HepG2 (cell line): ENCODE data around the gene SEM1. TPM values are rescaled to one million over a fixed set of nuclear protein-coding genes. Genes with fewer than 3 reads are reported as not detected.

Experiments used
- CEBPZ ChIP-seq: IDR thresholded peaks from 2 replicates; pipeline ENCODE4 v1.6.1; 2012; ENCODE audit warnings: low read length, improper control_type of control experiment
- HNRNPH1 ChIP-seq: fragments of 200-400 bp; formaldehyde crosslinking; optimal IDR thresholded peaks from 2 replicates; pipeline ENCODE3; 2017; ENCODE audit warnings: mild to moderate bottlenecking, low read depth, low read length
- KDM4B ChIP-seq: sonication (generic); formaldehyde crosslinking; IDR thresholded peaks from 2 replicates; pipeline ENCODE4 v1.4.0; 2020; ENCODE audit warnings: missing genetic modification reagents
- MAF1 ChIP-seq: sonication (generic); formaldehyde crosslinking; IDR thresholded peaks from 2 replicates; pipeline ENCODE4 v1.5.0; 2020; ENCODE audit warnings: missing genetic modification reagents, borderline replicate concordance
- MYNN ChIP-seq: sonication (generic); formaldehyde crosslinking; IDR thresholded peaks from 2 replicates; pipeline ENCODE4 v1.4.0; 2020; ENCODE audit warnings: mild to moderate bottlenecking, low read depth, missing genetic modification reagents
- PLRG1 ChIP-seq: fragments of 450-650 bp; conservative IDR thresholded peaks from 2 replicates; pipeline ENCODE4 v1.6.1; 2016
- REST ChIP-seq, 2 experiments: IDR thresholded peaks; 2 replicates each; pipeline ENCODE4 v1.6.1; 2011 to 2012; ENCODE audit warnings: low read length in 2 of 2, borderline replicate concordance in 1 of 2, low read depth in 1 of 2, mild to moderate bottlenecking in 1 of 2, moderate library complexity in 1 of 2
- RFX5 ChIP-seq: IDR thresholded peaks from 2 replicates; pipeline ENCODE4 v1.6.1; 2011; ENCODE audit warnings: low read depth, low read length, improper control_type of control experiment
- TEAD3 ChIP-seq: optimal IDR thresholded peaks from 2 replicates; pipeline ENCODE3; 2016; ENCODE audit warnings: borderline replicate concordance
- THAP11 ChIP-seq: IDR thresholded peaks from 2 replicates; pipeline ENCODE4 v1.6.1; 2016; ENCODE audit warnings: missing biosample characterization, missing genetic modification reagents
- ZNF180 ChIP-seq: sonication (generic); formaldehyde crosslinking; IDR thresholded peaks from 2 replicates; pipeline ENCODE4 v1.4.0; 2020; ENCODE audit warnings: low read depth, missing genetic modification reagents, borderline replicate concordance
- ZNF354B ChIP-seq: sonication (generic); formaldehyde crosslinking; IDR thresholded peaks from 2 replicates; pipeline ENCODE4 v1.8.0; 2022; ENCODE audit warnings: mild to moderate bottlenecking, missing genetic modification reagents
- ZNF678 ChIP-seq: sonication (generic); formaldehyde crosslinking; IDR thresholded peaks from 2 replicates; pipeline ENCODE4 v1.4.0; 2020; ENCODE audit warnings: mild to moderate bottlenecking, missing genetic modification reagents
- ZNF691 ChIP-seq: sonication (generic); formaldehyde crosslinking; IDR thresholded peaks from 2 replicates; pipeline ENCODE4 v1.4.0; 2020; ENCODE audit warnings: missing genetic modification reagents, low read depth, mild to moderate bottlenecking, borderline replicate concordance
- ZNF704 ChIP-seq: sonication (generic); formaldehyde crosslinking; IDR thresholded peaks from 2 replicates; pipeline ENCODE4 v1.8.1; 2023; ENCODE audit warnings: mild to moderate bottlenecking, inconsistent platforms, moderate library complexity, missing genetic modification reagents, borderline replicate concordance
- ZZZ3 ChIP-seq: sonication (generic); formaldehyde crosslinking; IDR thresholded peaks from 2 replicates; pipeline ENCODE4 v1.4.0; 2020; ENCODE audit warnings: missing genetic modification reagents, mild to moderate bottlenecking, borderline replicate concordance
- polyA plus RNA-seq, 8 experiments: library from polyadenylated mRNA; depleted of rRNA in 3 of 8; stranded (reverse) in 7 of 8; unstranded in 1 of 8; fragments of >200 nt; fragmentation: Illumina TruSeq in 4 of 8; extraction: Trizol in 4 of 8; gene quantifications; 2 replicates each; pipeline versions ENCODE4 v1.2.1 to v1.2.3, GENCODE V29; 2011 to 2016; ENCODE audit warnings: low read depth in 4 of 8, missing spikeins in 1 of 8, mixed read lengths in 1 of 8; ENCODE audit not compliant: insufficient read depth in 1 of 8
- total RNA-seq, 5 experiments: library from RNA; depleted of rRNA; stranded (reverse); fragments of >200 nt; fragmentation: Illumina TruSeq; extraction: Trizol; gene quantifications; 2 replicates each; pipeline ENCODE4 v1.2.3, GENCODE V29; 2016; ENCODE audit warnings: low read depth in 1 of 5

Gene SEM1
- total and polyA plus RNA-seq, 2 of the 13 experiments (the other 11 are each of a cell fraction or from before 2014, with no cell fraction given): 40.7 to 174 TPM

GRCh38 chr7:96709381-96710228 is at the start of gene SEM1 (continued):
- TF ChIP-seq PLRG1 (no peak), REST (IDR thresholded peaks at IDR 0.05; ENCODE audit: borderline replicate concordance in 1 of 2, low read depth in 1 of 2, low read length in 2 of 2) (no peak), ZZZ3 (CRISPR knock-in tag) (peak; percentile 31; the same call in 1 of the 2 replicates), ZNF691 (peak; percentile 87), CEBPZ (no peak), RFX5 (no peak), ZNF704 (CRISPR knock-in tag) (no peak), ZNF180 (CRISPR knock-in tag) (no peak), KDM4B (CRISPR knock-in tag) (no peak), TEAD3 (CRISPR knock-in tag) (peak; percentile 23), HNRNPH1 (no peak), ZNF678 (no peak), ZNF354B (CRISPR knock-in tag) (no peak), MYNN (CRISPR knock-in tag) (no peak), MAF1 (no peak), THAP11 (CRISPR knock-in tag) (peak; percentile 89)
